Neuron (in vitro differentiated cells): ENCODE results near the gene ATP2B2.
"Not testable (repeated sequence)": the region's sequence is repeated elsewhere in the genome, so short reads cannot be mapped to it uniquely, and the experiment has no call there.

ENCODE experiments used
- H2AFZ ChIP-seq: one replicate; pipeline ENCODE4 v1.6.1; 2013; ENCODE audit warnings: low read depth, mild to moderate bottlenecking, inconsistent platforms, low read length, moderate library complexity
- H3K27me3 ChIP-seq: one replicate; pipeline ENCODE4 v1.6.1; 2013; ENCODE audit warnings: low read length; ENCODE audit not compliant: insufficient read depth
- H3K36me3 ChIP-seq: one replicate; pipeline ENCODE4 v1.6.1; 2013; ENCODE audit warnings: low read length; ENCODE audit not compliant: insufficient read depth
- H3K4me1 ChIP-seq: one replicate; pipeline ENCODE4 v1.6.1; 2013; ENCODE audit warnings: low read length; ENCODE audit not compliant: insufficient read depth
- H3K4me3 ChIP-seq: 2 replicates; pipeline ENCODE4 v1.5.1; 2013; ENCODE audit warnings: mild to moderate bottlenecking, low read length, moderate library complexity
- H3K9me3 ChIP-seq: one replicate; pipeline ENCODE4 v1.6.1; 2013; ENCODE audit warnings: low read length

ATP2B2 gene

DNA sequence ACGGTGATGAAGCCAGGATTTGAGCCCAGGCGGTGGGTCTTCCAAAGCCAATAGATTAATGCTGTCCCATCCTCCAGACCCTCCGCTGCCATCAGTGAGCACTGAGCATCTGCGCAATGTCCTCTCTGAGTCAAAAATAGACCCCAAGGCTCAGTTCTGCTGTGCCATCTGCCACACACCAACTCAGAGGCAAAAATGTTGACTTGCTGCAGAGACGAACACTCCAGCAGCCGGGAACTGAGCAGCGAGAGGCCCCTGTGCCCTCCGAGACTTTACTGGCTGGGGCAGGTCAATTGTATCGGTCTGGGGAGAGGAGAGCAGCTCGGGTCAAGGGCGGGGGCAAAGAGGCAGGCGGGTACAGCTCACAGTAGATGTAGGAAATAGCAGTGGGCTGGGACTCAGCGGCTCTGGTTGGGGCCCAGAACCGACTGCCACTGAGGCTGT lies 41.5 kb upstream of the ATP2B2 start:
- Histone ChIP-seq H3K4me3 (no peak overlapping the region), H3K4me1 (no peaks in the 10 kb centered on the region), H3K27me3 (no peaks in the 10 kb centered on the region), H3K36me3 (no peaks in the 10 kb centered on the region), H3K9me3 (no peaks in the 10 kb centered on the region), H2AFZ (no peak overlapping the region)

DNA sequence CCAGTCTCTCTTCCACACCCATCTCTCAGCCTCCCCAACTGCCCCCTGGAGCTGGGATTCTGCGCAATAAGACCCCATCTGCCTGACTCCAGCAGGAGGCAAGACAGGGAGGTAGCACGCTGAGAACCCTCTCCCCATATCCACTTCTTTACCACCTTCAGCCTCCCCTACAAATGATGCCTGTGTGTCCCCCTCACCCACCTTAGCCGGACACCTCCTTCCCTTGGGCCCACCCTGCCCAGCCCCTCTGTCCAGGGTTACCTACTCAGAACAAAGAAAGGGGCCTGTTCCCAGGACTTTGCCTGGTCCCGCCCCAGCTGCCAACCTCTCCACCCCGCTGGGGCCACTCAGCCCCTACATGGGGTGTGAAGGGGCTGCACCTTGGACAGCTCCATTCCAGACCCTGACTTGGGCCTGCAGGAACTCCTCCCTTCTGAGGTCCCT lies 40.8 kb upstream of the ATP2B2 start:
- Histone ChIP-seq H3K27me3 (no peaks in the 10 kb centered on the region), H2AFZ (no peak overlapping the region), H3K4me3 (no peak overlapping the region), H3K9me3 (no peaks in the 10 kb centered on the region), H3K4me1 (no peaks in the 10 kb centered on the region), H3K36me3 (no peaks in the 10 kb centered on the region)

DNA sequence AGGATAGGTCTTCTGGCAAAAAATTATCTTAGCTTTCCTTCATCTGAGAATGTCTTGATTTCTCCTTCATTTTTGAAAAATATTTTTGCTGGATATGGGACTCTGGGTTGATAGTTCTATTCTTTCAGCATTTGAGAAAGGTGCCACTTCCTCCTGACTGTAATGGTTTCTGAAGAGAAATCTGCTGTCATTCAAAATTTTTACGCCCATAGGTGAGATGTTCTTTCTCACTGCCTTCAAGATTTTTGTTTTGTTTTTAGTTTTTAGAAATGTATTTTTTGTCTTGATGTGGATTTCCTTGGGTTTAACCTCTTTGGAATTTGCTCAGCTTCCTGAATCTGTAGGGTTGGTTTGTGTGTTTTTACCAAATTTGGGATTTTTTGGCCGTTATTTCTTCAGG lies 37.1 kb upstream of the ATP2B2 start:
- Histone ChIP-seq H3K27me3 (no peaks in the 10 kb centered on the region), H3K4me3 (no peak overlapping the region), H3K36me3 (no peaks in the 10 kb centered on the region), H3K9me3 (no peaks in the 10 kb centered on the region), H3K4me1 (no peaks in the 10 kb centered on the region), H2AFZ (no peak overlapping the region)

DNA sequence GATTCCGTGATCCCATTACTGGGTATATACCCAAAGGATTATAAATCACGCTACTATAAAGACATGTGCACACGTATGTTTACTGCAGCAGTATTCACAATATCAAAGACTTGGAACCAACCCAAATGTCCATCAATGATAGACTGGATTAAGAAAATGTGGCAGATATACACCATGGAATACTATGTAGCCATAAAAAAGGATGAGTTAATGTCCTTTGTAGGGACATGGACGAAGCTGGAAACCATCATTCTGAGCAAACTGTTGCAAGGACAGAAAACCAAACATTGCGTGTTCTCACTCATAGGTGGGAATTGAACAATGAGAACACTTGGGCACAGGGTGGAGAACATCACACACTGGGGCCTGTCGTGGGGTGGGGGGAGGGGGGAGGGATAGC lies 35.0 kb upstream of the ATP2B2 start:
- not testable (repeated sequence) for H3K36me3 ChIP-seq, H3K4me3 ChIP-seq, H3K4me1 ChIP-seq, H3K9me3 ChIP-seq, H3K27me3 ChIP-seq, H2AFZ ChIP-seq

DNA sequence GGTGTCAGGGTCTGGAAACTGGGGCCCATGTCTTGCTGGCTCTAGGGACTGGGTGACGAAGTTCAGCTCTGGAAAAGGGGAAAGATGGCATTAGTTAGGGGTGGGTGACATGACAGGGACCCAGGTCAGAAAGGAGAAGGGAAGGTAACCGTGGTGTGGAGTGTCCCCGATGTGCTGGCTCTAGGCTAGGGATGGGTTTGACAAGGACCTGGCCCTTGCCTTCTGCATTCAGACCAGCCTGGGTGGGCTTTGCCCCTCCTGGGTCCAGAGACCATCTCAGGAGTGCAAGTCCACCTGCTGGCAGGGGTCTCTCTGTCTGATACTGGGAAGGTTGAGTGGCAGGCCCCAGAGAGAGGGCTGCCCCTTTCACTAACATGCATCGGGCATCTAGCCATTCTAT lies 28.7 kb upstream of the ATP2B2 start:
- no peaks in the 10 kb centered on the region for H3K9me3 ChIP-seq
- H3K27me3 ChIP-seq, result peaks cover 6% of the 10 kb centered on the region
- no peaks in the 10 kb centered on the region for H3K4me1 ChIP-seq
- H3K36me3 ChIP-seq, result no peaks in the 10 kb centered on the region
- no peak overlapping the region for H3K4me3 ChIP-seq
- no peak overlapping the region for H2AFZ ChIP-seq

DNA sequence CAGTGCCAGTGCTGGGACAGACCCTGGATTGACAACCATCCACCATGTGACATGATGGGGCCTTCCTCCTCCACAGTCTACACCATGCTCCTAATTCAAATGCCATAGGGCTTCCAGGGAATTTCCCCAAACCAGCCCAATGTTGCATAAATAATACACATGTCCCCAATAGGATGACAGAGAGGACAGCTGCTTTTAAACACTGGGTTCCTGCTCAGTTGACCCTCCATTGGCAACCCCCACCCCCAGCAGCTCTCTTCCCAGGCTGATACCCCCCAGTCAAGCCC lies 28.3 kb upstream of the ATP2B2 start:
- Histone ChIP-seq H3K4me1 (no peaks in the 10 kb centered on the region), H3K9me3 (no peaks in the 10 kb centered on the region), H3K27me3 (peaks cover 6% of the 10 kb centered on the region), H3K4me3 (no peak overlapping the region), H3K36me3 (no peaks in the 10 kb centered on the region), H2AFZ (no peak overlapping the region)

DNA sequence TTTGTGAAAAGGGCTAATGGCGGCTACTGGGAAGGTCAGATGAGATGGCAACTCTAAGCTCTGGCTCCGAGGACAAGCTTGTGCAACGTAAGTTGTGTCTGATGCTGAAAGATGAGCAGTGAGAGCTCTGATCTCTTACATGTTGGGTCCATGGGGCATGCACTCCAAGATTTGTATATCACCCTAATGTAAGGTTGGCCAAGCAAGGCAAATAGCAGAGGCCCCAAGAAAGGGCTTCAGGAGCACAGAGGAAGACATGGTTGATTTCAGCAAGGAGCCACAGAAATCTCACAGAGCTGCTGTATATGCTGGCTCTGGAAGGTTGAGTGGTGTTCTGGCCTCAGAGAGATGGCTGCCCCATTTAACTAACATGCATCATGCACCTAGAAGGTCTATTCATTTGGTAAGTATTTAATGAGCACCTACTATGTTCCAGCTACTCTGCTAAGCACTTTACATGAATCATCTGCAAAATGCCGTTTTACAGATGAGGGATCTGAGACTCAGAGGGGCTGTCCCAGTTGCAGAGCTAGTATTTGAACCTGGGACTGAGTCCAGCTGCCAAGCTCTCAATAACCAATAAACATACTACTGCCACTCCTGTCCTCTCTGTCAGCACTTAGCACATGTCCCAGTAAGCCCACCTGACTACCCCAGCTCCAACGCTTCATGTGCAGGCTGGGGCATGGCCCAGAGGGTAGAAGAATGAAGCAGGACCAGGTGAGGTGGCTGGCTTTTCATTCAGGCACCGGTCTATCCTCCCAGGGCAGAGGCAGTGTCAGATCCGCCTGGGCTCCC lies 27.8 kb upstream of the ATP2B2 start:
- H3K4me3 ChIP-seq, result no peak overlapping the region
- H2AFZ ChIP-seq, result no peak overlapping the region
- H3K9me3 ChIP-seq, result no peaks in the 10 kb centered on the region
- peaks cover 6% of the 10 kb centered on the region for H3K27me3 ChIP-seq
- H3K36me3 ChIP-seq, result no peaks in the 10 kb centered on the region
- H3K4me1 ChIP-seq, result no peaks in the 10 kb centered on the region

DNA sequence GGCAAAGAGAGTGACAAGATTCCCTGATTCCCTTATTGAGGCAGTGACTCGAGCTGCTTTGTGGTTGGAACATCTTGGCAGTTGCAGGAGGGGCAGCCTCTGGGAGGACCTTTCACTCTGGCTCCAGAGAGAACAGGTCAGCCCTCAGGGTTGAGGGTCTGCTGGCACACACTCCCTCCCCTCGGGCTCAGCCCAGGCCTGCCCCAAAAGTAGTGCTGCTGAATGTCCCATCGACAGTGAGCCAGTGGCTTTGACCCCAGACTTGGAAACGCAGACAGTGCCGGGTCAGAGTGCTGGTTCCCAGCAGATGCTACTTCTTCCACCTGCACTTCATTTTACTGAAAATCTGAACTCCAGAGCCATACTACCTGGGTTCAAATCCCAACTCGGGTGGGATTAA lies 25.6 kb upstream of the ATP2B2 start:
- Histone ChIP-seq H3K4me3 (no peak overlapping the region), H2AFZ (no peak overlapping the region), H3K36me3 (no peaks in the 10 kb centered on the region), H3K9me3 (no peaks in the 10 kb centered on the region), H3K4me1 (no peaks in the 10 kb centered on the region), H3K27me3 (peaks cover 6% of the 10 kb centered on the region)

DNA sequence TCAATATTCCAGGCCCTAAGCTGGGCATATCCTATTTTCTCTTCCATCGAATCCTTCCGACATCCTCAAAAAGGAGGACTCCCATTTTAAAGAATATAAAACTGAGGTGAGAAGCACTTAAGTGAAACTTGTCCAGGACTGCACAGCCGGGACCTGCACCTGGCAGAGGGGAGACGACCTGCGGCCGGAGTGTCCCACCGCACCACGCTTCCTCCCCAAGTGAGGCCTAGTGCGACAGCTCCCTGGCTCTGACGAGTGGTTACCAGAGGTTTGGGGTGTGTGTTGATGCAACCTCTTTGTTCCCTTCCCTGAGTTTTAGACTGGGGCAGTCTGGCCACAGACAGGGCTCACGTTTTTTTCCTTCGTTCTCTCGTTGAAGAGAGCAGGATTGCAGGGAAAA lies 24.9 kb upstream of the ATP2B2 start:
- H3K9me3 ChIP-seq, result no peaks in the 10 kb centered on the region

DNA sequence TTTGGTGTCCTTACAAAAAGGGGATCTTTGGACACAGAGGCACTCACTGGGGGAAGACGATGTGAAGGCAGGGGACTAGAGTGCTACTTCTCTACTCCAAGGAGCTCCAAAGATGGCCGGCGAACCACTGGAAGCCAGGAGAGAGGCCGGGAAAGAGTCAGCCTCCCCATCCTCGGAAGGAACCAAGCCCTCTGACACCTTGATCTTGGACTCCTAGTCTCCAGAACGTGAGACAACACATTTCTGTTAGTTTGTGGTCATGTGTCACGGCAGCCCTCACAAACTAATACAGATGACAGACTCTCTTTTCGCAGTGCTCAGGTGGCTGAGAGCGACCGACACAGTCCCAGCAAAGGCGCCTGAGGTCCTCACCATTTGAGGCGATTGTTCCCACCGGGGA lies 24.4 kb upstream of the ATP2B2 start:
- Histone ChIP-seq H2AFZ (no peak overlapping the region), H3K27me3 (peaks cover 6% of the 10 kb centered on the region), H3K4me1 (no peaks in the 10 kb centered on the region), H3K4me3 (no peak overlapping the region), H3K9me3 (no peaks in the 10 kb centered on the region), H3K36me3 (no peaks in the 10 kb centered on the region)

More for the DNA sequence above, 24.9 kb upstream of the ATP2B2 start:
- Histone ChIP-seq H3K27me3 (peaks cover 6% of the 10 kb centered on the region), H3K36me3 (no peaks in the 10 kb centered on the region), H3K4me1 (no peaks in the 10 kb centered on the region), H2AFZ (no peak overlapping the region), H3K4me3 (no peak overlapping the region)

DNA sequence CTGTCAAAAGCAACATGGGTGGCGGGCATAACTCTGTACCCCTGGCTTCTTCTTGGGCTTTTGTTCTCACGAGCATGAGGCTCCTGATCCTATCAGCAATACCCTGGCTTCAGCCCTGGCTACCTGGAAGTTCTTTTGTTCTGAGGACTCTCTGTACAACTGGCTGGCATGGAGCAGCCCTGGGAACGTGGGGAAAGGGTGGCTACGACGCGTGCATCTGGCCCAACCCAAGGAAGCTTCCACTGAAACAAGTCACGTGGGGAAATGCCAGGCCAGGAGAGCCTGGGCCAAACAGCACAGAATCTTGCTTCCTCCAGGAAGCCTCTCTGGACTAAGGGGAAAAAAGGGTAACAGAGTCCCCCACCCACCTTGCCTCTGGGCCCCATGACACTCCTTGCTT lies 22.7 kb upstream of the ATP2B2 start:
- Histone ChIP-seq H3K4me1 (no peaks in the 10 kb centered on the region), H3K4me3 (no peak overlapping the region), H3K9me3 (no peaks in the 10 kb centered on the region), H2AFZ (no peak overlapping the region), H3K27me3 (peaks cover 8% of the 10 kb centered on the region), H3K36me3 (no peaks in the 10 kb centered on the region)

DNA sequence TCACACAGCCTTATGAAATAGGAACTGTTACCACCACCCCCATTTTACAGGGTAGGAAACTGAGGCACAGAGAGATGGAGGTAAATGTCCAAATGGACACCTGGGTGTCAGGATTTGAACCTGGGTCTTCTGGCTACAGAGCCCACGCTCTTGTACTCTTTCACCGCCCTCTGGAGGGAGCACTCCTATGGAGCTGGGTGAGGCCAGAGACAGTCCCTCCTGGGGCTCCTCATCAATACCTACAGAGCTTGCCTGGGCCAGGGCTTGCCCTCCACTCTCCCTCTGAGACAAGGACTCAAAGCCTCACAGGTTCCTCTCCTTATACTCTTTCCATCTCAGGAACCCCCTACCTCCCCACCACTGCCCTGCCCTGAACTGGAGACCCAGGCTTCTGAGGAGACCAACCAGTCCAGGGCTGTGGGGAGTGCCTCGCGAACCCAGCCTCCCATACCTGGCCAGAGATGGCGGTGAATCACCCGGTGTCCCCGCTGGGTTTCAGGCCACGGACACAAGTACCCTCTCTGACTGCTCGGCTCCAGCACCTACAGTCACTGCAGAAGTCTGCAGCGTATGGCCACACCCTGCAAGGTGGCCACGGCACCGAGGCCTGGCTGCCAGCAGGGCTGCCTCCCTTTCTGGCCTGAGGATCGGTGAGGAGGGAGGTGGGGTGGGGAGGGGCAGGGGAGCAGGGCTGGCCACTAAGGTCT lies 22.1 kb upstream of the ATP2B2 start:
- H2AFZ ChIP-seq, result no peak overlapping the region
- H3K36me3 ChIP-seq, result no peaks in the 10 kb centered on the region
- H3K27me3 ChIP-seq, result peaks cover 13% of the 10 kb centered on the region
- no peaks in the 10 kb centered on the region for H3K9me3 ChIP-seq
- H3K4me1 ChIP-seq, result no peaks in the 10 kb centered on the region
- H3K4me3 ChIP-seq, result no peak overlapping the region

DNA sequence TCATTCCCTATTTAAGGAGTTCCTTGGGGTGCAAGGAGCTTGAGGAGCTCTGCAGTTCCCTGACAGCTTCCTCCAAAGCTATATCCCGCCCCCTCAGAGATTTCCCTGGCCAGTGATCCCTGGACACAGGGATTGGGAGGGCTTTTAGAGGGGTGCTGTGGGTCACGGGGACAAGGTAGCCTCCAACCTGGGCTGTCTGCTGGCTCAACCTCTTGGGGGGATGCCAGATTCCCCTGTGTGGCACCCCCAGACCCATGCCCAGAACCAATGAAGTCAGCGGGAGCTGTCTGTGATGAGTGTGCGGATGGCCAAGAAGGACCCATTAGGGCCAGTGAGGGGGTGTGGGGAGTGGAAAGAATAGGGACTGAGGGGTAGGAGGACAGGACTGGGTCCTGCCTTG lies 21.0 kb upstream of the ATP2B2 start:
- no peaks in the 10 kb centered on the region for H3K36me3 ChIP-seq
- H2AFZ ChIP-seq, result no peak overlapping the region
- H3K9me3 ChIP-seq, result no peaks in the 10 kb centered on the region
- no peaks in the 10 kb centered on the region for H3K4me1 ChIP-seq
- peaks cover 18% of the 10 kb centered on the region for H3K27me3 ChIP-seq
- no peak overlapping the region for H3K4me3 ChIP-seq
